HepG2 (cell line): ENCODE data around the gene DELE1. TPM values are rescaled to one million over a fixed set of nuclear protein-coding genes. Genes with fewer than 3 reads are reported as not detected.
A peak's percentile ranks its signal among the peaks of the same experiment; 100 is the strongest.

Source experiments
- BCL6 ChIP-seq: IDR thresholded peaks from 2 replicates; pipeline ENCODE4 v1.6.1; 2016; ENCODE audit warnings: missing genetic modification reagents, missing compliant biosample characterization
- BHLHE40 ChIP-seq: IDR thresholded peaks from 2 replicates; pipeline ENCODE4 v1.6.1; 2011; ENCODE audit warnings: low read length, improper control_type of control experiment
- CBX5 ChIP-seq: sonication (generic); formaldehyde crosslinking; IDR thresholded peaks from 2 replicates; pipeline ENCODE4 v1.4.0; 2020; ENCODE audit warnings: missing genetic modification reagents, borderline replicate concordance
- CC2D1A ChIP-seq: sonication (generic); formaldehyde crosslinking; IDR thresholded peaks from 2 replicates; pipeline ENCODE4 v1.8.1; 2023; ENCODE audit warnings: mild to moderate bottlenecking, missing genetic modification reagents
- CEBPB ChIP-seq: IDR thresholded peaks from 2 replicates; pipeline ENCODE4 v1.6.1; 2011; ENCODE audit warnings: low read depth, low read length, improper control_type of control experiment, borderline replicate concordance
- FOXP1 ChIP-seq, 2 experiments: fragments of 450-650 bp in 1 of 2; IDR thresholded peaks; 2 replicates each; pipeline ENCODE4 v1.6.1; 2017 to 2018; ENCODE audit warnings: antibody characterized with exemption in 1 of 2
- HCFC1 ChIP-seq: fragments of 150-350 bp; IDR thresholded peaks from 2 replicates; pipeline ENCODE4 v1.6.1; 2014; ENCODE audit warnings: low read depth, low read length
- HMG20A ChIP-seq: IDR thresholded peaks from 2 replicates; pipeline ENCODE4 v1.6.1; 2016; ENCODE audit warnings: borderline replicate concordance
- HNF4G ChIP-seq, 2 experiments: sonication (generic) in 1 of 2; formaldehyde crosslinking in 1 of 2; IDR thresholded peaks; 2 replicates each; pipeline versions ENCODE4 v1.4.0 to v1.6.1; 2011 to 2020; ENCODE audit warnings: borderline replicate concordance in 2 of 2, low read depth in 2 of 2, mild to moderate bottlenecking in 2 of 2, low read length in 1 of 2, missing genetic modification reagents in 1 of 2, moderate library complexity in 1 of 2
- HOXA5 ChIP-seq: sonication (generic); formaldehyde crosslinking; IDR thresholded peaks from 2 replicates; pipeline ENCODE4 v1.4.0; 2020; ENCODE audit warnings: missing genetic modification reagents
- KLF15 ChIP-seq: sonication (generic); formaldehyde crosslinking; IDR thresholded peaks from 2 replicates; pipeline ENCODE4 v1.8.1; 2023; ENCODE audit warnings: borderline replicate concordance, mild to moderate bottlenecking, inconsistent platforms, missing genetic modification reagents, mixed read lengths
- MEIS2 ChIP-seq: sonication (generic); formaldehyde crosslinking; IDR thresholded peaks from 2 replicates; pipeline ENCODE4 v1.9.0; 2021; ENCODE audit warnings: mild to moderate bottlenecking, missing genetic modification reagents
- MIER3 ChIP-seq: IDR thresholded peaks from 2 replicates; pipeline ENCODE4 v1.6.1; 2016; ENCODE audit warnings: missing compliant biosample characterization, borderline replicate concordance
- MTA1 ChIP-seq: sonication (generic); formaldehyde crosslinking; IDR thresholded peaks from 2 replicates; pipeline ENCODE4 v1.4.0; 2020; ENCODE audit warnings: missing genetic modification reagents, mild to moderate bottlenecking, borderline replicate concordance
- PAX8 ChIP-seq: sonication (generic); formaldehyde crosslinking; IDR thresholded peaks from 2 replicates; pipeline ENCODE4 v1.8.0; 2022; ENCODE audit warnings: mild to moderate bottlenecking, missing genetic modification reagents, borderline replicate concordance
- RORA ChIP-seq: sonication (generic); formaldehyde crosslinking; IDR thresholded peaks from 2 replicates; pipeline ENCODE4 v1.5.0; 2020; ENCODE audit warnings: mild to moderate bottlenecking, missing genetic modification reagents, moderate library complexity
- SIX1 ChIP-seq: sonication (generic); formaldehyde crosslinking; IDR thresholded peaks from 2 replicates; pipeline ENCODE4 v1.4.0; 2020; ENCODE audit warnings: missing genetic modification reagents, borderline replicate concordance
- SOX6 ChIP-seq, 2 experiments: fragments of 450-650 bp in 1 of 2; sonication (generic) in 1 of 2; formaldehyde crosslinking in 1 of 2; IDR thresholded peaks; 2 replicates each; pipeline versions ENCODE4 v1.4.0 to v1.6.1; 2017 to 2020; ENCODE audit warnings: antibody characterized with exemption in 1 of 2, mild to moderate bottlenecking in 1 of 2, missing genetic modification reagents in 1 of 2
- TBL1XR1 ChIP-seq: fragments of 150-350 bp; IDR thresholded peaks from 2 replicates; pipeline ENCODE4 v1.6.1; 2014; ENCODE audit warnings: borderline replicate concordance, low read length; ENCODE audit not compliant: partially characterized antibody
- ZFP1 ChIP-seq: IDR thresholded peaks from 2 replicates; pipeline ENCODE4 v1.6.1; 2016
- ZNF124 ChIP-seq: sonication (generic); formaldehyde crosslinking; IDR thresholded peaks from 2 replicates; pipeline ENCODE4 v1.4.0; 2020; ENCODE audit warnings: missing genetic modification reagents
- ZNF329 ChIP-seq: sonication (generic); formaldehyde crosslinking; IDR thresholded peaks from 2 replicates; pipeline ENCODE4 v1.9.0; 2021; ENCODE audit warnings: low read depth, mild to moderate bottlenecking, missing genetic modification reagents
- ZNF446 ChIP-seq: sonication (generic); formaldehyde crosslinking; IDR thresholded peaks from 2 replicates; pipeline ENCODE4 v1.5.0; 2020; ENCODE audit warnings: mild to moderate bottlenecking, missing genetic modification reagents
- ZNF513 ChIP-seq: sonication (generic); formaldehyde crosslinking; conservative IDR thresholded peaks from 2 replicates; pipeline ENCODE4 v1.5.0; 2020; ENCODE audit warnings: missing genetic modification reagents
- ZNF543 ChIP-seq: sonication (generic); formaldehyde crosslinking; IDR thresholded peaks from 2 replicates; pipeline ENCODE4 v1.4.0; 2020; ENCODE audit warnings: mild to moderate bottlenecking, missing genetic modification reagents
- ZNF619 ChIP-seq: sonication (generic); formaldehyde crosslinking; IDR thresholded peaks from 2 replicates; pipeline ENCODE4 v1.4.0; 2020; ENCODE audit warnings: mild to moderate bottlenecking, missing genetic modification reagents
- ZNF691 ChIP-seq: sonication (generic); formaldehyde crosslinking; IDR thresholded peaks from 2 replicates; pipeline ENCODE4 v1.4.0; 2020; ENCODE audit warnings: missing genetic modification reagents, low read depth, mild to moderate bottlenecking, borderline replicate concordance
- polyA plus RNA-seq, 8 experiments: library from polyadenylated mRNA; depleted of rRNA in 3 of 8; stranded (reverse) in 7 of 8; unstranded in 1 of 8; fragments of >200 nt; fragmentation: Illumina TruSeq in 4 of 8; extraction: Trizol in 4 of 8; gene quantifications; 2 replicates each; pipeline versions ENCODE4 v1.2.1 to v1.2.3, GENCODE V29; 2011 to 2016; ENCODE audit warnings: low read depth in 4 of 8, missing spikeins in 1 of 8, mixed read lengths in 1 of 8; ENCODE audit not compliant: insufficient read depth in 1 of 8
- total RNA-seq, 5 experiments: library from RNA; depleted of rRNA; stranded (reverse); fragments of >200 nt; fragmentation: Illumina TruSeq; extraction: Trizol; gene quantifications; 2 replicates each; pipeline ENCODE4 v1.2.3, GENCODE V29; 2016; ENCODE audit warnings: low read depth in 1 of 5
- TF ChIP-seq, protein P1 (sequence below): sonication (generic); formaldehyde crosslinking; IDR thresholded peaks from 2 replicates; pipeline ENCODE4 v1.9.0; 2022; ENCODE audit warnings: missing genetic modification reagents, mild to moderate bottlenecking, borderline replicate concordance

The DELE1 gene
- total and polyA plus RNA-seq, 2 of the 13 experiments (the other 11 are each of a cell fraction or from before 2014, with no cell fraction given), result 57.5 to 90.3 TPM

DNA sequence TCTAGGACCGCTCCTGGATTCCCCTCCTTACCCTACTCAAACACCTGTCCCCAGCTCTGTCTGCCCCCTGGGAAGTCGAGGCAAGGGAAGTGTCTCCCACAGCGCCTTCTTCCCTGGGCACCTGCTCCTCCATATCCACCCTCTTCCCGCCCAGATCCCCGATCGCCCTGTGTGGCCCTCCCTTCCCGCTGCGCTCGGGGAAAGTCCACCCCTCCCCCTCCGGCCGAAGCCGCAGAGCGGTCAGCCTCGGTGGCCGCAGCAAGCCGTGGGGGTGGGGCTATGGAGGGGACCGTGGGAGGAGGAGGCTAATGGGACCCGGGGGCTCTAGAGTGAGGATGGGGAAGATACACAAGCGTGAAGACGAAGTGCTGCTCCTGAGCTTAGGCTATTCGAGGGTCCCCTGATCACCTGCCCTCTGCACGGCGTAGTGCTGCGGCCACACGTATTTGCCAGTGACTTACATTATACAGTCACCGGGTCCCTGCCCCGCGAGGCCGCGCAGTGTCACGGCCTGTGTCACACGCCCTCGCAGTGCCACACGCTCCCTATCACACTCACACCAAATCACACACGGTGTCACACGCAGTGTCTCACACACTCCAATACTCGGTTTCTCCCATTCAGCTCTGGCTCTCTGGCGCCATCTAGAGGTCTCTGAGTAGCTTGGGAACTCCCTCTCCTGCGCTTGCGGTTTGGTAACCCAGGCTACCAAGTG lies 44.8 kb upstream of the DELE1 start (continued):
- TF ChIP-seq CEBPB (no peak), ZFP1 (CRISPR knock-in tag) (no peak), ZNF513 (CRISPR knock-in tag) (no peak), ZNF619 (CRISPR knock-in tag) (no peak), HCFC1 (no peak), PAX8 (CRISPR knock-in tag) (no peak), KLF15 (no peak), ZNF124 (CRISPR knock-in tag) (no peak), CBX5 (no peak), ZNF543 (CRISPR knock-in tag) (no peak), MTA1 (CRISPR knock-in tag) (no peak), MIER3 (CRISPR knock-in tag) (no peak), BCL6 (no peak; the same call in 1 of the 2 replicates), SOX6 (IDR thresholded peaks at IDR 0.05) (no peak), SOX6 (CRISPR knock-in tag; IDR thresholded peaks at IDR 0.05) (no peak), HNF4G (IDR thresholded peaks at IDR 0.05; ENCODE audit: borderline replicate concordance, low read depth, low read length) (no peak), HNF4G (CRISPR knock-in tag; IDR thresholded peaks at IDR 0.05; ENCODE audit: borderline replicate concordance, low read depth) (no peak), HMG20A (CRISPR knock-in tag) (no peak), FOXP1 (IDR thresholded peaks at IDR 0.05) (no peak), FOXP1 (CRISPR knock-in tag; IDR thresholded peaks at IDR 0.05) (no peak), CC2D1A (CRISPR knock-in tag) (no peak), ZNF691 (CRISPR knock-in tag) (peak; percentile 62; the same call in 1 of the 2 replicates), ZNF329 (CRISPR knock-in tag) (no peak), MEIS2 (CRISPR knock-in tag) (no peak; the same call in 1 of the 2 replicates), SIX1 (no peak), TBL1XR1 (no peak), ZNF446 (CRISPR knock-in tag) (no peak), RORA (CRISPR knock-in tag) (no peak), BHLHE40 (no peak), HOXA5 (CRISPR knock-in tag) (no peak)
- TF ChIP-seq, protein P1, sequence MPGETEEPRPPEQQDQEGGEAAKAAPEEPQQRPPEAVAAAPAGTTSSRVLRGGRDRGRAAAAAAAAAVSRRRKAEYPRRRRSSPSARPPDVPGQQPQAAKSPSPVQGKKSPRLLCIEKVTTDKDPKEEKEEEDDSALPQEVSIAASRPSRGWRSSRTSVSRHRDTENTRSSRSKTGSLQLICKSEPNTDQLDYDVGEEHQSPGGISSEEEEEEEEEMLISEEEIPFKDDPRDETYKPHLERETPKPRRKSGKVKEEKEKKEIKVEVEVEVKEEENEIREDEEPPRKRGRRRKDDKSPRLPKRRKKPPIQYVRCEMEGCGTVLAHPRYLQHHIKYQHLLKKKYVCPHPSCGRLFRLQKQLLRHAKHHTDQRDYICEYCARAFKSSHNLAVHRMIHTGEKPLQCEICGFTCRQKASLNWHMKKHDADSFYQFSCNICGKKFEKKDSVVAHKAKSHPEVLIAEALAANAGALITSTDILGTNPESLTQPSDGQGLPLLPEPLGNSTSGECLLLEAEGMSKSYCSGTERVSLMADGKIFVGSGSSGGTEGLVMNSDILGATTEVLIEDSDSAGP (CRISPR knock-in tag), result peak; percentile 58; the same call in 1 of the 2 replicates
